GM18519 (cell line): ENCODE data around the gene LRG1.

ENCODE experiments used
- ATAC-seq: cut with Tn5 transposase; IDR thresholded peaks from one replicate; pipeline ENCODE4 v1.9.1; 2021; ENCODE audit warnings: mild to moderate bottlenecking, moderate library complexity; ENCODE audit not compliant: unreplicated experiment, low FRiP score

The LRG1 gene

GRCh38 chr19:4513248-4513647 is 26.6 kb downstream of the LRG1 start:
- ATAC-seq: no peak

DNA sequence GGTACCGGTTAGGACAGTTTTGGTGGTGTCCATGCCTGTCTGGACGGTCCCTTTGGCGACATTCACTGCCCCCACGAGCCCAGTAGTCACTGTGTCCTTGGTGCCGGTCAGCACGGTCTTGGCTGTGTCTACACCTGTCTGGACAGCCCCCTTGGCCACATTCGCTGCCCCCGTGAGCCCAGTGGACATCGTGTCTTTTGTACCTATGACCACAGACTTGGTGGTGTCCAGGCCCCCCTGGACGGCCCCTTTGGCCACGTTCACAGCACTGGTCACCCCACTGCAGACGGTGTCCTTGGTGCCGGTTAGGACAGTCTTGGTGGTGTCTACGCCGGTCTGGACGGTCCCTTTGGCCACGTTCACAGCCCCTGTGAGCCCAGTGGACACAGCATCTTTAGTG is 27.8 kb downstream of the LRG1 start:
- no peak for ATAC-seq

- ATAC-seq: no peak
Measured at GRCh38 chr19:4511300-4512054, 28.4 kb downstream of the LRG1 start.

GRCh38 chr19:4510435-4511255 is 29.2 kb downstream of the LRG1 start:
- no peak for ATAC-seq

GRCh38 chr19:4508698-4509097 is 31.1 kb downstream of the LRG1 start:
- ATAC-seq: no peak

- ATAC-seq: no peak
Measured at GRCh38 chr19:4507804-4508203, 32.0 kb downstream of the LRG1 start.

GRCh38 chr19:4507150-4507452 is 32.7 kb downstream of the LRG1 start:
- no peak for ATAC-seq

DNA sequence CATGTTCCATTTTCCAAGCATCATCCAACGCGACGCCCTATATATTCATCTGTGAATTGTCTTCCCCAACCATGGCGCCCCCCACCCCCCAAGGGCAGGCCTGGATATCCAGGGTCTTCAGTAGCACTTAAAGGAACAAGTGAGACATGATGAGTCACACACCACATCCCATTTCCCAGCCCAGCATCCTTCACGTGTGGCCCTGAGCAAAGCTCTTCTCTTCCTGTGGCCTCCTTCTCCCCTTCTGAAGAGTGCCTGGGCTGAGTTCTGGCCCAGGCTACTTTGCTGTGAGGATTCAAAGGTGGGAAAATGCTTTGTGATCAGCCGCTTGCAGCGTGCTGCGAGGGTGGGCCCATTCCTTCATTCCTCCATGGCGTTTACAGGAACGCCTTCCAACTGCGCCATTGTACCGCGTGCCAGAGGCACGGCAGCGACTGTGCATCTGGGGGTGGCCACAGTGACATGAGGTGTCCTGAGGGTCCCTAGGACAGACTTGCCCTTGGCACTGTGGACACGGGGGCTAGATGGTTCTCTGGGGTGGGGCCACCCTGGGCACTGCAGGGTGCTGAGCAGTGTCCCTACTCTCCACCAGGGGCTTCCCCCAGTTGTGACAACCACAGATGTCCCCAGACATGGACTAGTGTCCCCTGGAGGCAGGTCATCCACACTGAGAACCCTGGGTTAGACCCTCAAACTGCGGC is 33.2 kb downstream of the LRG1 start:
- no peak for ATAC-seq

DNA sequence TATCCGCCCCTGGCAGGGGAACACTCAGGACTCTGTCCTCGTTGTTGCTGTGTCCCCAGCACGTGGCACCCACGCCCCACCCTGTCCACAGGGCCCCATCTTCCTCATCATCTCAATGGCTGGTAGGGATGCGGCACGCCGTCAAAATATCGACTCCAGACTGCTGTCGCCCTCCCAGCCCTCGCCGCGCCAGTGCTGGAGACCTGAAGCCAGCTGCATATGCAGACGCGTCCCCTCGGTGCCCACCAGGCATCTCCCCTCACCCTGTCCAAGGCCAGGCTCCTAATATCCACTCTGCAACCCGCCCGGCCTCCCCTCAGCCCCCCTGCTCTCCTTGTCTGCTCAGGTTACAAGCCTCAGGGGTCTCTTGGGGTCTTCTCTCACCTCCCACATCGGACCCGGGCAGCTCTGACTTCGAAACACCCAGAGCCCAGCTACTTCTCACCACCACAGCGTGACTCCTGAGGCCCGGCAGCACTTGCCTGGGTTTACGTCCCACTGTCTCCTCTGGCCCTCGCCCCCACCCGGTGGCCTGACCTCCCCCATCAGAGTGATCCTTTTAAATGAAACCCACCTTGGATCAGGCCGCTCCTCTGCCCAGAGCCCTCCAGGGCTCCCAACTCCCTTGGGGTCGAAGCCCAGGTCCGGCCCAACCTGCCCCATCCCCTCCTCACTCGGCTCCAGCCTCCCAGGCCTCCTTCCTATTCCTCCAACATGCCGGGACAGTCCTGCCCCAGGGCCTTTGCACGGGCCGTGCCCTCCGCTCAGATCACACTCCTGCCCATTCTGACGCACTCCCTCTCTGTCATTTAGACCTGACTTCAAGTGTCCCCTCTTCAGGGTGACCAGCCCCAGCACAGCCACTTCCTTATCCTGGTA is 34.0 kb downstream of the LRG1 start:
- no peak for ATAC-seq

GRCh38 chr19:4504891-4505569 is 34.8 kb downstream of the LRG1 start:
- ATAC-seq: no peak

DNA sequence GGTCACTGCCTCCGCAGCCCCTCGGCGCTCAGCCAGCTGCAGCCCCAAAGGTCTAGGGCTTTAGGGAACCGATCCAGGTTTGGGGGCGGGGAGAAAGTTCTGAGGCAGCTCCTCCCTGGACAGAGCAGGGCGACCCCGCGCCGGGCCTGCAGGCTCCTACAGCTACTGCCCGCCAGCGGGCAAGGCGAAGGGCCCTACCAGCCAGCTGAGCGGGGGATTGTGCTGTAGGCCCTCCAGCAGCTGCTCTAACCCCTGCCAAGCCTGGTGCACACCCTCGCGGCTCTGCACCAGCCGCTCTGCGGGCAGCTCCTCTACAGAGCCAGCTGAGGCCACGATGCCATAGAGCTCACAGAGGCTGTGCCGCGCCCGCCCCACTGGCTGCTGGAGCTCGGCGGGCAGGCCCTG is 35.5 kb downstream of the LRG1 start:
- no peak for ATAC-seq

GRCh38 chr19:4503825-4504170 is 36.0 kb downstream of the LRG1 start:
- ATAC-seq: no peak

DNA sequence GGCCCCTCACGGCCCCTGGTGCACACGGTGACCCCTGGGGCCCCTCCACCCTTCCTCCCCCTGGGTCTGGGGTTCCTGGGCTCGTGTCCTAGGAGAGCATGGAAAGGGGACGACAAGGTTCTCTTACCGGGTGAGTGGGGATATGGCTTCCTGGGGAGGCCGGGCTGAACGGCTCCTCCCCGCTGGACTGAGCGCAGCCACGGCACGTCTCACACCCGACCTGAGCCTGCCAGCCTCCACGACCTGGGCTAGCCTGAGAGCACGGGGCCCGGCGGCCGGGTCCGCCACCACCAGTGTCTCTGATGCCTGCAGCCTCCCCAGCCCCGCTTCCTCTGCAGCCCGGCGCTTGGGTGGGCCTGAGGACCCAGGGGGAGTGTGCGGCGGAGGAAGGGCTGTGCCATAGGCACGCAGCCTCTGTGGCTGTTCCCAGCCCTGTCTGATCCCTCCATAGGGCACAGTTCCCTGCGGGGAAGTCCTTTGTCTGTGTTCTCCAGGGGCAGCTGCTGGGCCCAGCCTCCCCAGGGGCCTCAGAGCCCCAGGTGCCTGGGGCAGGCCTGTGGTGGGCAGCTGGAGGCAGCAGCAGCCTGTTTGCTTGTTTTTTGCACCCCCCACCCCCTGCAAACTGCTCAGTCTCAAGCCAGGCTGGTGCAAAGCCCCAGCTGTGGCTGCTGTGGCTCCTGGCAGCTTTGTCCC is 36.6 kb downstream of the LRG1 start:
- ATAC-seq: no peak

- ATAC-seq: no peak
Measured at GRCh38 chr19:4502282-4503131, 37.3 kb downstream of the LRG1 start.

GRCh38 chr19:4501691-4502090 is 38.1 kb downstream of the LRG1 start:
- ATAC-seq: no peak

DNA sequence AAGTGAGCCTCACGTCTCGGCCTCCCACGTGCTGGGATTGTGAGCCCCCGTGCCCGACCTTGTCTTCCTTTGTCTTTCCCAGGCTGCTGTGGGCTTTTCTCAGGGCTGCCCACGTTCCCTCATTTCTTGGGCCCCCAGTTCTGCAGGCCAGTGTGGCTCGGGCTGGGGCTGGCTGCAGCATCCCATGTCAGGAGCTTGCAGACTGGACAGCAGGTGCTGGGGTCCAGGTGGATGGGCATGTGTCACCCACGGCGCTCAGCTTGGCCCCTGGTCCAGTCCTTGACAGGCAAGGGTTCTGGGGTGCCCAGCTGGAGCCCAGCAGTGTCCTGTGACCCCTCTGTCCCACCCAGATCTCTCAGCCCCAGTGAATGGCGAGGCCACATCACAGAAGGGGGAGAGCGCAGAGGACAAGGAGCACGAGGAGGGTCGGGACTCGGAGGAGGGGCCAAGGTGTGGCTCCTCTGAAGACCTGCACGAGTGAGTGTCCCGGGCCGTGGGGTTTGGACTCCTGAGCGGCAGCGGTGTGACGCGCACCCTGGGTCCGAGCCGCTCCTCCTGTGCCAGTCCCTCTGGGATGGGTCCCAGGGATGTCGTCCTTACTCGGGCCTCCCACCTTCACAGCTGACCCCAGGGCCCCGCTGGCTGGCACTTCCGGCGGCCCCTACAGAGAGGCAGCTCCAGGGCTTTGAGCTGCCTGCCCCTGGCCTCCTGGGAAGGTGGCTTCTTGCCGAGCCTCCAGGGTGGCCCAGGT is 38.8 kb downstream of the LRG1 start:
- no peak for ATAC-seq

- no peak for ATAC-seq
Measured at GRCh38 chr19:4499855-4500254, 40.0 kb downstream of the LRG1 start.

- ATAC-seq: no peak
Measured at GRCh38 chr19:4499318-4499717, 40.5 kb downstream of the LRG1 start.
